ENCODE data around the gene SV2C. TPM values are rescaled to one million over a fixed set of nuclear protein-coding genes. Genes with fewer than 3 reads are reported as not detected.

SV2C gene
- total RNA-seq, 1 donor from 2014 or later = 0.18 TPM

DNA sequence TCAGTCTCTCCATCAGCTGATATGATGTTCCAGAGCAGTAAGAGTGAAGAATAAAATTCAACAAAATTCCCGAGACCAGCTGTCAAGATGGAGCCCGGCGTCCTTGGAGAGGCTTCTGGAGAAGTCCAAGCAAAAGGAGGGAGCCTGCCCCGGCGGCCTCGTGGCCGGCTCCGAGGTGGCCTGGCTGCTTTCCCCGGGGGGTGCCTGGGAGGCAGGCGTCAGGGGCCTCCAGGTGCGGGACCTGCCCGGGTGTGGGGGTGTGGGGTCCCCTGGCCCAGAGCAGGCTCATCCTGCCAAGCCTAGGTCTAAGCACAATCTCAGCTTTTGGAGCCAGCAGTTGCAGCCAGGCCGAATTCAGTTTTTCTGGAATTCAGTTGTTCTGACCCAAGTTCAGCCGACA lies 197.3 kb downstream of the SV2C start:
- TF ChIP-seq, protein P1, sequence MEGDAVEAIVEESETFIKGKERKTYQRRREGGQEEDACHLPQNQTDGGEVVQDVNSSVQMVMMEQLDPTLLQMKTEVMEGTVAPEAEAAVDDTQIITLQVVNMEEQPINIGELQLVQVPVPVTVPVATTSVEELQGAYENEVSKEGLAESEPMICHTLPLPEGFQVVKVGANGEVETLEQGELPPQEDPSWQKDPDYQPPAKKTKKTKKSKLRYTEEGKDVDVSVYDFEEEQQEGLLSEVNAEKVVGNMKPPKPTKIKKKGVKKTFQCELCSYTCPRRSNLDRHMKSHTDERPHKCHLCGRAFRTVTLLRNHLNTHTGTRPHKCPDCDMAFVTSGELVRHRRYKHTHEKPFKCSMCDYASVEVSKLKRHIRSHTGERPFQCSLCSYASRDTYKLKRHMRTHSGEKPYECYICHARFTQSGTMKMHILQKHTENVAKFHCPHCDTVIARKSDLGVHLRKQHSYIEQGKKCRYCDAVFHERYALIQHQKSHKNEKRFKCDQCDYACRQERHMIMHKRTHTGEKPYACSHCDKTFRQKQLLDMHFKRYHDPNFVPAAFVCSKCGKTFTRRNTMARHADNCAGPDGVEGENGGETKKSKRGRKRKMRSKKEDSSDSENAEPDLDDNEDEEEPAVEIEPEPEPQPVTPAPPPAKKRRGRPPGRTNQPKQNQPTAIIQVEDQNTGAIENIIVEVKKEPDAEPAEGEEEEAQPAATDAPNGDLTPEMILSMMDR (IDR thresholded peaks at IDR 0.05; ENCODE audit: unreplicated experiment) = no peak
- Mint-ChIP-seq H3K27ac (no peak overlapping the region), H3K9me3 (no peaks in the 10 kb centered on the region), H3K4me1 (no peaks in the 10 kb centered on the region), H3K4me3 (no peak overlapping the region), H3K27me3 (ENCODE audit: low read depth) (no peaks in the 10 kb centered on the region), H3K36me3 (no peaks in the 10 kb centered on the region)
- no peak for DNase-seq (ENCODE audit: low spot score in 2 of 2, unreplicated experiment in 2 of 2)

DNA sequence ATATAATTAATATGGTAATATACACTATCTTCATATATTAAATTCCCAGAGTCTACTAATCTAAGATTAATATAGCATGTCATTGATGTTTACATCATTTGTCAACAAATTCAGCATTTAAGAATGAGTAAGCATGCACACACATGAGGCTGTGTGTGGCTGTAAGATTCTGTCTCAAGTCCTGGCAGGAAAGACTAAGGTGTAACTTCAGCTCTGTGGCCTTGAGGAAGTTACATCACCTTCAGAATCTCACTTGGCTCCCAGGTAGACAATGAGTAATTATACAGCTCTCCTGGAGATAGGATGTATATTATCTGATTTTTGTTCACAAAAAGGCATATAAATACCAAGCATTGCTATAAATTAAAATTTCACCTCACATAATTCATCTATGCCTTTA lies 200.5 kb downstream of the SV2C start:
- no peaks in the 10 kb centered on the region for H3K4me1 Mint-ChIP-seq
- H3K27me3 Mint-ChIP-seq (ENCODE audit: low read depth) = no peaks in the 10 kb centered on the region
- no peak overlapping the region for H3K27ac Mint-ChIP-seq
- DNase-seq (ENCODE audit: low spot score in 2 of 2, unreplicated experiment in 2 of 2) = no peak
- no peaks in the 10 kb centered on the region for H3K36me3 Mint-ChIP-seq
- no peak overlapping the region for H3K4me3 Mint-ChIP-seq
- H3K9me3 Mint-ChIP-seq = no peaks in the 10 kb centered on the region
- TF ChIP-seq, protein P1 (IDR thresholded peaks at IDR 0.05; ENCODE audit: unreplicated experiment) = no peak

DNA sequence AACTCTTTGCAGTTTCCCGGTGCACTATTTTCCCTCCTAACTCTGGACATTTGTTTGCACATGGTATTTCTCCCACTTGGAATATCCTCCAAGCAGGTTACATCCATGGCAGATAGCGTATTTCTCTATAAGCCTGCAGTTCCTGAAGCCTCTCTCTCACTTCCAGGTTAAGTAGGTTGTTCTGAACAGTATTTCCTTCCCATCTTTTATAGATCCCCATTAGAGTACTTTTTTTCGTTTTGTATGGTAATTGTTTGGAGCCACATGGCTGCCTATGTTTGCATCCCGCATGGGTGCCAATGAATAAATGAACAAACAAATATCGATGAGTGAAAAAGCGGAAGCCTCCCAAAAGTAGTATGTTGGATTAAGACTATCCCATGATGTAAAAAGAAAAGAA lies 206.5 kb downstream of the SV2C start:
- Mint-ChIP-seq H3K4me1 (peaks cover 26% of the 10 kb centered on the region), H3K27me3 (ENCODE audit: low read depth) (no peaks in the 10 kb centered on the region), H3K36me3 (no peaks in the 10 kb centered on the region), H3K9me3 (no peaks in the 10 kb centered on the region), H3K27ac (no peak overlapping the region), H3K4me3 (no peak overlapping the region)
- TF ChIP-seq, protein P1 (IDR thresholded peaks at IDR 0.05; ENCODE audit: unreplicated experiment) = no peak
- no peak for DNase-seq (ENCODE audit: low spot score in 2 of 2, unreplicated experiment in 2 of 2)

DNA sequence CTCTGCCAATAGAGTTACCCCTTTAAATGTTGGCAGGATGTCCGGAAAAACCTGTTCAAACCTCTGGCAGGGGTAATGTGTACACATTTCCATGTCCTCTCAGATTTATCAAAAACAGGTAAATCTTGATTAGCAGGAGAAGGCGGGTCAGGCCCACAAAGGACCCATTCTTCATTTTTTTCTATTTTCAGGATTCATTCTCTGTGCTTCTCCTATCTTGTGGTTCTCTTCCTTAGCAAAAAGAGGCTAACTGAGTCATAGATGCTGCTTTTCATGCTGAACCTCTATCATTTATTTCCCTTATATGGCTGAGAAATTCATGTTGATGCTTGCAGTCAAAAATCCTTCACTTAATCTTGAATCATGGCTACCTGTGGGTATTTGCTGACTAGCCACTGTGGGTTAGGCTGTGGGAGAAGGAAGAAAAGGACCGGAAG lies 207.2 kb downstream of the SV2C start:
- Mint-ChIP-seq H3K4me3 (no peak overlapping the region), H3K27me3 (ENCODE audit: low read depth) (no peaks in the 10 kb centered on the region), H3K9me3 (no peaks in the 10 kb centered on the region), H3K27ac (peak overlapping the region; percentile 78), H3K4me1 (peaks cover 26% of the 10 kb centered on the region), H3K36me3 (no peaks in the 10 kb centered on the region)
- no peak for DNase-seq (ENCODE audit: low spot score in 2 of 2, unreplicated experiment in 2 of 2)
- TF ChIP-seq, protein P1 (IDR thresholded peaks at IDR 0.05; ENCODE audit: unreplicated experiment) = no peak

DNA sequence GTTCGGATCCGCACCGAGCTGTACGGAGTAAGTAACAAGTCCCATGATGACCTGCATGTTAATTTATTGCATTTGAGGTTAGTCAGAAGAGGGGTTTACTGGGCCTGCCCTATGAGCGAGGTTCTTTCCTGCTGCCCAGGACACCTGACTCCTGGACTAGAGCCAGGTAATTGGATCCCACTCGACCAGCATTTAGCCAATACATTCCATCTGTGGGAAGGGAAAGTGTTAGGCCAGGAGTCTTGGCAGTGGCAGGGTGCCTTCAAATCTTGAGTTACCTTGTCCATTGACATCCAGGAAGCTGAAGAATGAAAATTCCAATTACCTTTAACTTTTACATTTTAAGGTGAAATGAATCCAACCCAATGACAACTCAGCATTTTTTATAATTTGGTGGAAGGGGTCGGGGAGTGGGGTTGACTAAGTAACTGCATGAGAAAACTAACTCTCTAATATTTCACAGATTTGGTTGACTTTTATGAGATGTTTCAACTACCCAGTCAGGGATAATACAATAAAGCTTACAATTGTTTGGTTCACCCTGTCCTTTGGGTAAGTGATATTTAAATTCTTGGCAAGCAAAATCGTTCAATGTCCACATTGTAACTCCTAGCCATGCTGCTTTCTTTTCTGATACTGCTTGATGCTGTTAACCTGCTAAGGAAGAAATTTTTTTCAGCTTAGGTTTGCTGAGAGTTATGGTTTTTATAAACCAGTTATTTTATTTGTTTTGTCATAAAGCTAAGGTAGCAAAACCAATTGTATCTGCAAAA lies 208.3 kb downstream of the SV2C start:
- Mint-ChIP-seq H3K4me3 (no peak overlapping the region), H3K27ac (peak overlapping the region; percentile 68), H3K4me1 (peaks cover 26% of the 10 kb centered on the region), H3K27me3 (ENCODE audit: low read depth) (no peaks in the 10 kb centered on the region), H3K36me3 (no peaks in the 10 kb centered on the region), H3K9me3 (no peaks in the 10 kb centered on the region)
- no peak for DNase-seq (ENCODE audit: low spot score in 2 of 2, unreplicated experiment in 2 of 2)
- TF ChIP-seq, protein P1 (IDR thresholded peaks at IDR 0.05; ENCODE audit: unreplicated experiment) = no peak
